ENCODE data around the gene CROCC. TPM values are rescaled to one million over a fixed set of nuclear protein-coding genes. Genes with fewer than 3 reads are reported as not detected.

Gene CROCC
- polyA plus RNA-seq, 1 donor (not counting 4 experiments of a cell fraction or from before 2014, with no cell fraction given) = 8.2 TPM

GRCh38 chr1:17011092-17011438 is 89.3 kb downstream of the CROCC start:
- FAIRE-seq = no peak
- Histone ChIP-seq H3K27ac (ENCODE audit: control insufficient read depth, insufficient read depth, low read length) (peak overlapping the region; percentile 6), H3K79me2 (ENCODE audit: control insufficient read depth, insufficient read depth, low read length) (peaks cover 18% of the 10 kb centered on the region), H3K9ac (ENCODE audit: control insufficient read depth, extremely low read depth, insufficient read depth, low read length) (peak overlapping the region; percentile 65), H3K4me3 (ENCODE audit: control insufficient read depth in 2 of 3, extremely low read depth in 1 of 3, insufficient read depth in 2 of 3, low read depth in 1 of 3, low read length in 3 of 3) (peak overlapping the region; percentile 78 to 84 (median 80)), H3K36me3 (ENCODE audit: control insufficient read depth in 2 of 2, extremely low read depth in 1 of 2, insufficient read depth in 2 of 2, low read length in 2 of 2) (peaks cover 2 to 7% of the 10 kb centered on the region in 2 experiments), H3K27me3 (ENCODE audit: control insufficient read depth, extremely low read depth, insufficient read depth, low read length) (no peaks in the 10 kb centered on the region), H4K20me1 (ENCODE audit: control insufficient read depth, extremely low read depth, insufficient read depth, low read length) (peaks cover 7% of the 10 kb centered on the region), H3K9me1 (ENCODE audit: control insufficient read depth, extremely low read depth, insufficient read depth, low read length) (peaks cover 2% of the 10 kb centered on the region), H2AFZ (ENCODE audit: control insufficient read depth, low read length) (peak overlapping the region; percentile 47), H3K4me1 (ENCODE audit: control insufficient read depth, extremely low read depth, insufficient read depth, low read length) (peaks cover 28% of the 10 kb centered on the region), H3K4me2 (ENCODE audit: control insufficient read depth, extremely low read depth, insufficient read depth, low read depth, low read length) (peak overlapping the region; percentile 84), H3K9me3 (ENCODE audit: control insufficient read depth, low read depth, low read length) (no peaks in the 10 kb centered on the region)
- TF ChIP-seq CTCF (optimal IDR thresholded peaks at IDR 0.05 in 1 of 3, IDR thresholded peaks at IDR 0.05 in 1 of 3, conservative IDR thresholded peaks at IDR 0.05 in 1 of 3; ENCODE audit: extremely low read depth in 1 of 3, insufficient read depth in 2 of 3, low read length in 3 of 3) (peak in 1 of 3 experiments; percentile 1), EZH2 (IDR thresholded peaks at IDR 0.05; ENCODE audit: low read length) (no peak)
- dilution Hi-C loops (cut with MboI; ENCODE audit: extremely low pct_ligation_motif_present, low sequenced_read_pairs) = no loop called here
- DNase-seq (ENCODE audit: low read depth, low spot score) = no peak

GRCh38 chr1:17011439-17012307 is 89.9 kb downstream of the CROCC start, which contains the start of gene ATP13A2:
ATP13A2 (minus strand) TSS chr1:17011928; CDS start chr1:17011738, 190 bp downstream.
- peak within 1 kb of the TSS; percentile 78 to 84 (median 80) for H3K4me3 ChIP-seq (ENCODE audit: control insufficient read depth in 2 of 3, extremely low read depth in 1 of 3, insufficient read depth in 2 of 3, low read depth in 1 of 3, low read length in 3 of 3)
- dilution Hi-C loops (cut with MboI; ENCODE audit: extremely low pct_ligation_motif_present, low sequenced_read_pairs) = no loop called here
- peak; percentile 30 for DNase-seq (ENCODE audit: low read depth, low spot score)
- no peak for TF ChIP-seq CTCF (optimal IDR thresholded peaks at IDR 0.05 in 1 of 3, IDR thresholded peaks at IDR 0.05 in 1 of 3, conservative IDR thresholded peaks at IDR 0.05 in 1 of 3; ENCODE audit: extremely low read depth in 1 of 3, insufficient read depth in 2 of 3, low read length in 3 of 3)
- TF ChIP-seq EZH2 (IDR thresholded peaks at IDR 0.05; ENCODE audit: low read length) = no peak
- H3K4me1 ChIP-seq (ENCODE audit: control insufficient read depth, extremely low read depth, insufficient read depth, low read length) = peaks cover 33% of the 10 kb centered on the region
- H2AFZ ChIP-seq (ENCODE audit: control insufficient read depth, low read length) = peak within 1 kb of the TSS; percentile 96
- peaks cover 2 to 4% of the 10 kb centered on the region in 2 experiments for H3K36me3 ChIP-seq (ENCODE audit: control insufficient read depth in 2 of 2, extremely low read depth in 1 of 2, insufficient read depth in 2 of 2, low read length in 2 of 2)
- H3K9ac ChIP-seq (ENCODE audit: control insufficient read depth, extremely low read depth, insufficient read depth, low read length) = peak within 1 kb of the TSS; percentile 65
- peaks cover 2% of the 10 kb centered on the region for H3K9me1 ChIP-seq (ENCODE audit: control insufficient read depth, extremely low read depth, insufficient read depth, low read length)
- peaks cover 7% of the 10 kb centered on the region for H4K20me1 ChIP-seq (ENCODE audit: control insufficient read depth, extremely low read depth, insufficient read depth, low read length)
- peaks cover 18% of the 10 kb centered on the region for H3K79me2 ChIP-seq (ENCODE audit: control insufficient read depth, insufficient read depth, low read length)
- no peak for FAIRE-seq
- H3K27ac ChIP-seq (ENCODE audit: control insufficient read depth, insufficient read depth, low read length) = peak within 1 kb of the TSS; percentile 6
- H3K27me3 ChIP-seq (ENCODE audit: control insufficient read depth, extremely low read depth, insufficient read depth, low read length) = no peaks in the 10 kb centered on the region
- no peaks in the 10 kb centered on the region for H3K9me3 ChIP-seq (ENCODE audit: control insufficient read depth, low read depth, low read length)
- peak within 1 kb of the TSS; percentile 91 for H3K4me2 ChIP-seq (ENCODE audit: control insufficient read depth, extremely low read depth, insufficient read depth, low read depth, low read length)
